IMR-90 (cell line): ENCODE data around the gene MAGEA9.

Source experiments
- MAZ ChIP-seq: IDR thresholded peaks from 2 replicates; pipeline ENCODE4 v1.6.1; 2012; ENCODE audit warnings: low read depth, mild to moderate bottlenecking, low read length, improper control_type of control experiment, moderate library complexity, borderline replicate concordance
- POLR2A ChIP-seq: IDR thresholded peaks from 2 replicates; pipeline ENCODE4 v1.6.1; 2012; ENCODE audit warnings: mild to moderate bottlenecking, low read depth, low read length
- TF ChIP-seq, protein P1 (sequence below): fragments of 150-350 bp; IDR thresholded peaks from 2 replicates; pipeline ENCODE4 v1.6.1; 2016; ENCODE audit warnings: low read depth, mild to moderate bottlenecking, low read length, moderate library complexity, borderline replicate concordance
- TF ChIP-seq, protein P2 (sequence below): conservative IDR thresholded peaks from 2 replicates; pipeline ENCODE4 v1.5.1; 2012; ENCODE audit warnings: mild to moderate bottlenecking, low read depth, low read length, improper control_type of control experiment
- TF ChIP-seq, protein P3 (sequence below): fragments of 150-350 bp; IDR thresholded peaks from 2 replicates; pipeline ENCODE4 v1.6.1; 2017; ENCODE audit warnings: mild to moderate bottlenecking, antibody characterized with exemption, low read length, low read depth

DNA sequence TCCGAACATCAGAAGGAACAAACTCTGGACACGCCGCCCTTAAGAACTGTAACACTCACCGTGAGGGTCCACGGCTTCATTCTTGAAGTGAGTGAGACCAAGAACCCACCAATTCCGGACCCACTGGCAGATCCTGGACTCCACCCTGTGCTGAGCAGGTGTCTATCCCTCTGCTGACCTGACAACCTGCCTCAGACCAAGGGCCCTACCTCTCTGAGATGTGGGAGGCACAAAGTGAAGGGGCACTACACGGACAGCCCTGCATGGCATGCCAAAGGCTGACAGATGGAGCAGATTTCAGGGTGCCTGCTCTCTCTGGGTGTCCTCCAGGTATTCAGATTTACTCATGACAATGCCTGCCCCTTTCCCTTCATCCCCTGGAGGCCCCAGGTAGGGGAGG is 21.9 kb upstream of the MAGEA9 start:
- TF ChIP-seq, protein P1, sequence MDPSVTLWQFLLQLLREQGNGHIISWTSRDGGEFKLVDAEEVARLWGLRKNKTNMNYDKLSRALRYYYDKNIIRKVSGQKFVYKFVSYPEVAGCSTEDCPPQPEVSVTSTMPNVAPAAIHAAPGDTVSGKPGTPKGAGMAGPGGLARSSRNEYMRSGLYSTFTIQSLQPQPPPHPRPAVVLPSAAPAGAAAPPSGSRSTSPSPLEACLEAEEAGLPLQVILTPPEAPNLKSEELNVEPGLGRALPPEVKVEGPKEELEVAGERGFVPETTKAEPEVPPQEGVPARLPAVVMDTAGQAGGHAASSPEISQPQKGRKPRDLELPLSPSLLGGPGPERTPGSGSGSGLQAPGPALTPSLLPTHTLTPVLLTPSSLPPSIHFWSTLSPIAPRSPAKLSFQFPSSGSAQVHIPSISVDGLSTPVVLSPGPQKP, result no peak
- TF ChIP-seq, protein P2, sequence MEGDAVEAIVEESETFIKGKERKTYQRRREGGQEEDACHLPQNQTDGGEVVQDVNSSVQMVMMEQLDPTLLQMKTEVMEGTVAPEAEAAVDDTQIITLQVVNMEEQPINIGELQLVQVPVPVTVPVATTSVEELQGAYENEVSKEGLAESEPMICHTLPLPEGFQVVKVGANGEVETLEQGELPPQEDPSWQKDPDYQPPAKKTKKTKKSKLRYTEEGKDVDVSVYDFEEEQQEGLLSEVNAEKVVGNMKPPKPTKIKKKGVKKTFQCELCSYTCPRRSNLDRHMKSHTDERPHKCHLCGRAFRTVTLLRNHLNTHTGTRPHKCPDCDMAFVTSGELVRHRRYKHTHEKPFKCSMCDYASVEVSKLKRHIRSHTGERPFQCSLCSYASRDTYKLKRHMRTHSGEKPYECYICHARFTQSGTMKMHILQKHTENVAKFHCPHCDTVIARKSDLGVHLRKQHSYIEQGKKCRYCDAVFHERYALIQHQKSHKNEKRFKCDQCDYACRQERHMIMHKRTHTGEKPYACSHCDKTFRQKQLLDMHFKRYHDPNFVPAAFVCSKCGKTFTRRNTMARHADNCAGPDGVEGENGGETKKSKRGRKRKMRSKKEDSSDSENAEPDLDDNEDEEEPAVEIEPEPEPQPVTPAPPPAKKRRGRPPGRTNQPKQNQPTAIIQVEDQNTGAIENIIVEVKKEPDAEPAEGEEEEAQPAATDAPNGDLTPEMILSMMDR, result no peak
- TF ChIP-seq, protein P3, sequence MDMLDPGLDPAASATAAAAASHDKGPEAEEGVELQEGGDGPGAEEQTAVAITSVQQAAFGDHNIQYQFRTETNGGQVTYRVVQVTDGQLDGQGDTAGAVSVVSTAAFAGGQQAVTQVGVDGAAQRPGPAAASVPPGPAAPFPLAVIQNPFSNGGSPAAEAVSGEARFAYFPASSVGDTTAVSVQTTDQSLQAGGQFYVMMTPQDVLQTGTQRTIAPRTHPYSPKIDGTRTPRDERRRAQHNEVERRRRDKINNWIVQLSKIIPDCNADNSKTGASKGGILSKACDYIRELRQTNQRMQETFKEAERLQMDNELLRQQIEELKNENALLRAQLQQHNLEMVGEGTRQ, result no peak
- TF ChIP-seq POLR2A (no peak), MAZ (no peak)
